Measurements from ENCODE around the gene HIVEP1.
A peak's percentile ranks its signal among the peaks of the same experiment; 100 is the strongest.

Gene HIVEP1

DNA sequence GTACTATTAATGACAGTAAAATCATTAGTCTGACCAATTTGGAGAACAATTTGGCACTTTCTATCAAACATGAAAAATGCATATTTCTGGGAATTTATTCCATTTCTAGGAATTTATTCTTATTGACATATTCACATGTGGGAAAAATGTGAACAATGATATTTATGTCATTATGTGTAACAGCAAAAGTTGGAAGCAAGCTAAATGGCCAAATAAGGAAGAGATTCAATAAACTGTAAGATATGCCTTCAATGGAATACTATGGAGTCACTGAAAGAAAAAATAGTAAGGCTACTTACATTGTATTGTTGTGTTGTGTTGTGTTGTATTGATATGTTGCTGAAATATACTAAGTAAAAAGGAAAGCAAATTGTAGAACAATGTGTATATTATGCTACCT, 177.5 kb downstream of the HIVEP1 start:
- Mint-ChIP-seq H3K27me3 (no peaks in the 10 kb centered on the region), H3K4me1 (ENCODE audit: low read depth) (no peaks in the 10 kb centered on the region), H3K36me3 (ENCODE audit: low read depth) (no peaks in the 10 kb centered on the region), H3K27ac (no peak overlapping the region), H3K9me3 (peaks cover 8% of the 10 kb centered on the region), H3K4me3 (no peak overlapping the region)
- intact Hi-C loops (cut with micrococcal nuclease), result no loop called here

DNA sequence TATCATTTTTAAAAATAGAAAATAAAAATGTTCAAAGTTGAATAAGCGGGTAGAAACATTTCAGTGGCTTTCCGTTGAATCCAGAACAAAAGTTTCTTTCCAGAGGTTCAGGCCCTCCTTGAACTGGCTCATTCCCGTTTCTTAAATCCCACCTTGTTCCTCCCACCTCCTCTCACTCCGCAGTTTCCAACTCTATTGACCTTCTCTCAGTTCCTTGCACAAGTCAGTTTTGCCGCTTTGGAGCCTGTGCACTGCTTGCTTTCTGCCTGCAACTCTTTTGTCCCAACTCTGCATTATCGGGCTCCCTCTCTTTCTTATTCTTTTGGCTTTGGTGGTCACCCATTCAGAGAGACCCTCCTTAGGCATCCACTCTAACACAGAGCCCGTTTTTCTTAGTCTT, 178.1 kb downstream of the HIVEP1 start:
- no peak overlapping the region for H3K27ac Mint-ChIP-seq

GRCh38 chr6:12196326-12196936, 184.3 kb downstream of the HIVEP1 start:
- no peak overlapping the region for H3K4me3 Mint-ChIP-seq
- H3K36me3 Mint-ChIP-seq (ENCODE audit: low read depth), result no peaks in the 10 kb centered on the region
- H3K27me3 Mint-ChIP-seq, result no peaks in the 10 kb centered on the region
- intact Hi-C loops (cut with micrococcal nuclease), result no loop called here
- H3K27ac Mint-ChIP-seq, result no peak overlapping the region
- peaks cover 8% of the 10 kb centered on the region for H3K9me3 Mint-ChIP-seq
- H3K4me1 Mint-ChIP-seq (ENCODE audit: low read depth), result peaks cover 10% of the 10 kb centered on the region

More for the DNA sequence above, 178.1 kb downstream of the HIVEP1 start:
- no peaks in the 10 kb centered on the region for H3K27me3 Mint-ChIP-seq
- no peaks in the 10 kb centered on the region for H3K4me1 Mint-ChIP-seq (ENCODE audit: low read depth)
- intact Hi-C loops (cut with micrococcal nuclease), result no loop called here
- H3K36me3 Mint-ChIP-seq (ENCODE audit: low read depth), result no peaks in the 10 kb centered on the region
- H3K4me3 Mint-ChIP-seq, result no peak overlapping the region
- H3K9me3 Mint-ChIP-seq, result peaks cover 8% of the 10 kb centered on the region

DNA sequence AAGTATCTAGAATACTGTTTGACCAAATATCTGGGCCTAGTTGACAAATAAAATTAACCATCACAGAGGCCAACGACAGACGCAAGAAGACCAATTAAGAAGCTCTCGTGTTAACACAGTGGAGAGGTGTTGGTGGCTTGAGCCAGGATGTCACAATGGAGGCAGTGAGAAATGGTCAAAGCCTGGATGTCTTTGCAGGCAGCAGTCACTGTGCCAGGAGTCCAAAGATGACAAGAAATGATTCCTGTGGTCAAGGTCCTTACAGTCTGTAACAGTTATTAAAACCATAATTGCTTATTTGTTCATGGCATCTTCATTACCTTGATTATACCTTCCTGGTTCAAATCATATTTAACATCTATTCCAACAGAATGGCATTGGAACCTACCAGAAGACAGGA, 186.7 kb downstream of the HIVEP1 start:
- H3K36me3 Mint-ChIP-seq (ENCODE audit: low read depth), result no peaks in the 10 kb centered on the region
- no peak overlapping the region for H3K4me3 Mint-ChIP-seq
- H3K4me1 Mint-ChIP-seq (ENCODE audit: low read depth), result peaks cover 11% of the 10 kb centered on the region
- H3K9me3 Mint-ChIP-seq, result no peaks in the 10 kb centered on the region
- H3K27me3 Mint-ChIP-seq, result peaks cover under 1% of the 10 kb centered on the region
- no peak overlapping the region for H3K27ac Mint-ChIP-seq
- intact Hi-C loops (cut with micrococcal nuclease), result no loop called here

DNA sequence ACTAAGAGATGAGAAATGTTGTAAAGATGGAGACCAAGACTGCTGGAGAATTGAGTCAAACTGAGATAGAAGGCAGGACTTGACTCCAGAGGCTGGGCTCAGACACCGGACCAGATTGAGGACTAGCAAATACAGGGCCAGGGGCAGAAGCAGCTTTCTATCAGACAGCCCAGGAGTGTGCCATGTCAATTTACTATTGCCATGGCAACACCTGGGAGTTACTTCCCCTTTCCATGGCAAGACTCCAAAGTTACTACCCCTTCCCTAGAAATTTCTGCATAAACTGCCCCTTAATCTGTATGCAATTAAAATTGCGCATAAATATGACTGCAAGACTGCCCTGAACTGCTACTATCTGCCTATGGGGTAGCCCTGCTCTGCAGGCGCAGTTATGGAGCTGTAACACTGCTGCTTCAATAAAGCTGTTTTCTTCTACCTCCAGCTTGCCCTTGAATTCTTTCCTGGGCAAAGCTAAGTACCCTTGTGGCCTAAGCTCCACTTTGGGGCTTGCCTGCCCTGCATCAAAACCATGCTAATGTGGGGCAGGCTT, 188.0 kb downstream of the HIVEP1 start:
- Mint-ChIP-seq H3K9me3 (no peaks in the 10 kb centered on the region), H3K27ac (peak overlapping the region; percentile 31), H3K36me3 (ENCODE audit: low read depth) (no peaks in the 10 kb centered on the region), H3K27me3 (peaks cover 4% of the 10 kb centered on the region), H3K4me3 (no peak overlapping the region), H3K4me1 (ENCODE audit: low read depth) (peaks cover 23% of the 10 kb centered on the region)
- intact Hi-C loops (cut with micrococcal nuclease), result loop anchor here (10.0 kb wide), 1 partner anchor 65 kb away; no protein-coding TSS in a partner anchor

DNA sequence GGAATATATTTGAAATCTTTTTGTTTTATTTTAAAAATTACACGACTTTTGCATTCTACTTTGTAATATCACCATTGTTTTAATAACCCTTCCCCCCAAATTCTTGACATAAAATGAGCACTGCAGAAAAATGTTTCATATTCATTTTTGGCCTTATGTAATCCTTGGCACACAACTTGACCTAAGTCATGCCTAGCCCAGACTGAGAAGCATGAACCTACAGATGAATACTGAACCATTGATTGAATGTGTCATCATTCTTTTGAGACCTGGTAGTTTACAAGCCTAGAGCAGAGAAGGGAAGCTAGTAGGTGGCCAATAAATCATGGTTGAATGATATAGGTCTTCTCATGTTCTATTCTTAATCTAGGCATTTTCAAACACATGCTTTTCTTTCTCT, 188.6 kb downstream of the HIVEP1 start:
- Mint-ChIP-seq H3K9me3 (no peaks in the 10 kb centered on the region), H3K27ac (no peak overlapping the region), H3K4me3 (no peak overlapping the region), H3K27me3 (peaks cover 4% of the 10 kb centered on the region), H3K4me1 (ENCODE audit: low read depth) (peaks cover 23% of the 10 kb centered on the region), H3K36me3 (ENCODE audit: low read depth) (no peaks in the 10 kb centered on the region)
- intact Hi-C loops (cut with micrococcal nuclease), result loop anchor here (10.0 kb wide), 1 partner anchor 64 kb away; no protein-coding TSS in a partner anchor

DNA sequence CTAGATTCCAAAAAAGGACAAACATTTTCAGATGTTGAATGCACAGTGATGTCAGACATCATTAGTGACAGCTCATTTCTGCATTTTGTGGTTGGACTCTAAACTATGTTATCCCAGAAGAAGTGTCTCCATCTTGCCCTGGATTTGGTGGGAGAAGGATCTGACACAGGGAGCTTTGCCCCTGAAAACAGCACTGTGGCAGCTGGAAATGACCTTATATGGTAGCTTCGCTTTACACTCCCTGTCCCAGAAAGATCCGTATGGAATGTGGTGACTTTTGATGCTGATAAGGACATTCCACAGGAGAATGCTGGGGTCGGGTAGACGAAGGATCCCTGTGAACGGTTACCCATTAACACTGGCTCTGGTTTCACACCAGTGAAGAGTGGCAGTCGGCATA, 190.9 kb downstream of the HIVEP1 start:
- H3K9me3 Mint-ChIP-seq, result no peaks in the 10 kb centered on the region
- no peaks in the 10 kb centered on the region for H3K36me3 Mint-ChIP-seq (ENCODE audit: low read depth)
- H3K4me3 Mint-ChIP-seq, result no peak overlapping the region
- peaks cover 4% of the 10 kb centered on the region for H3K27me3 Mint-ChIP-seq
- intact Hi-C loops (cut with micrococcal nuclease), result loop anchor here (10.0 kb wide), 1 partner anchor 62 kb away; no protein-coding TSS in a partner anchor
- H3K27ac Mint-ChIP-seq, result no peak overlapping the region
- H3K4me1 Mint-ChIP-seq (ENCODE audit: low read depth), result peaks cover 23% of the 10 kb centered on the region

- peak overlapping the region; percentile 78 for H3K27ac Mint-ChIP-seq
- peaks cover 24% of the 10 kb centered on the region for H3K4me1 Mint-ChIP-seq (ENCODE audit: low read depth)
- H3K4me3 Mint-ChIP-seq, result peak overlapping the region; percentile 13
- intact Hi-C loops (cut with micrococcal nuclease), result loop anchor here (10.0 kb wide), 1 partner anchor 57 kb away; no protein-coding TSS in a partner anchor
- no peaks in the 10 kb centered on the region for H3K36me3 Mint-ChIP-seq (ENCODE audit: low read depth)
- H3K27me3 Mint-ChIP-seq, result peaks cover 4% of the 10 kb centered on the region
- H3K9me3 Mint-ChIP-seq, result no peaks in the 10 kb centered on the region
Observed at GRCh38 chr6:12208190-12208589, 196.1 kb downstream of the HIVEP1 start.

- Mint-ChIP-seq H3K9me3 (no peaks in the 10 kb centered on the region), H3K27me3 (peaks cover 4% of the 10 kb centered on the region), H3K36me3 (ENCODE audit: low read depth) (no peaks in the 10 kb centered on the region), H3K27ac (peak overlapping the region; percentile 78), H3K4me1 (ENCODE audit: low read depth) (peaks cover 24% of the 10 kb centered on the region), H3K4me3 (peak overlapping the region; percentile 13)
- intact Hi-C loops (cut with micrococcal nuclease), result loop anchor here (10.0 kb wide), 1 partner anchor 56 kb away; no protein-coding TSS in a partner anchor
Observed at GRCh38 chr6:12208673-12209072, 196.6 kb downstream of the HIVEP1 start.
